ENCODE measurements around the gene DCHS2.

Gene DCHS2

DNA sequence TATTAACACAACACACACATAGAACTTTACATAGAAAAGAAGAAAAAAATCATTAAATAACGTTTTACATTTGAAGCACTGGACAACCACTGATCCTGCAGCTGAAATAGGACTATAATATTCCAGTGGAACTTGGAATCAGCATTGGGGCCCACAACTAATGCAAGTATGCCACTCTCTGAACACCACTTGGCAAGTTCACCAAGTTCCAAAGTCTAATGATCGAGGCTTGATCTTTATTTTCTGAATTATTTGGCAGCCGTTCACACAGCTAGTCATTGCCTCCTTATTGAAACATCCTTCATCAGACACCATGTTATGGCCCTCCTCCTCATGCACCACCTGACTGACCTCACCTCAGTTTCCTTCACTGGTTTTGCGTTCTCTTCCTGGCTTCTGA lies 107.6 kb downstream of the DCHS2 start:
- DNase-seq (ENCODE audit: low read depth in 2 of 2) = no peak

DNA sequence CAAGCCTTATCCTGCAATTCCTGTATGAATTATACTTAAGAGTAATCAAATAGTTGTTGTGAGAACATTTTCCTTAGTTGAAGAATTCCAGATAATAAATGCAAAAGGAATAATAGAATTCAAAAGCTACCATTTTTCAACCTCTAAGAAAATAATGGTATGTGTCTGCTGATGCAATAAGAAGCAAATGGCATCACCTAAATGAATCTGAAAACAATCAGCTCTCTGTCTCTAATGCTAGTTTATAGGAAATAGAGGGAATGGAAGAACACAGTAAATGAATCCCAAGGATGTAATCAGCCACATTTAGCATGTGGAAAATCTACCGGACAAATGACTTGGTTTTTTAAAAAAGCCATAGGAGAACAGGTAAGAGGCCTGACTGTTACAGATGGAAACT lies 115.1 kb downstream of the DCHS2 start:
- no peak for DNase-seq (ENCODE audit: low read depth in 2 of 2)

DNA sequence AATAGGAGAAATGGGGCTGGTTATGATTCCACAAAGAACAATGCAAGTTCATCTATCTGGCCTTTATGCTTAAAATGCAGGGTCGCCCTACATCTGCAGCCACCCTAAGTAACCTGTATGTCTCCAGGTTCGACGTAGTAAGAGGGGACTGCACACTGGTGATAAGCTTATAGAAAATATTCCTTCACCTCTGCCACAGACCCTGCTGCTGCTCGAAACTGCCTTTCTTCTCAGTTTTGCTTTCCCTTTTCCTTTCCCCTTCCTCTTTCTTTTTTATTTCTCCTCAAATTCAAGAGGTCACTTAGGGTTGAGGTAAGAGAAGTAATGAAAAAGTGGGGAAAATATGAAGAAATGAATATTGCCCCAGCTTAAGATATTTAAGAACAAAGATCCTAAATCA lies 123.5 kb downstream of the DCHS2 start:
- no peak for DNase-seq (ENCODE audit: low read depth in 2 of 2)

DNA sequence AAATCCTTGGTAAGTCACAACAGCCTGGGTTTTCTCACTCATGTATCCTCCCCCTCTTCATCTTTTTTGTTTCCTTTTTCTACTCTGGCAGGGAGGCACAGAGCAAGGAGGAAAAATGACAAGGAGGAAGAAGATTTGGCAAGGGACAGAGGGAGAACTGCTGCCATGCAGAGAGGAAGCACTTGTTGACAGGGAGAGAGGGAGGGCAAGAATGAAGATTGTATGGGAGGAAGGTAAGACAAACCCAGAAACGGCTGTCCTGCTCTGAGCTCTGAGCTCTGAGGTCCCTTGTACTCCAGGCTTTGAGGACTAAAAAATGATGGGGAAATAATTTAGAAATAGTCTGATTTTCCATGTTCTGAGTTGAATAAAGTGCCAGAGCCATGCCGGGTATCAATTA lies 123.9 kb downstream of the DCHS2 start:
- no peak for DNase-seq (ENCODE audit: low read depth in 2 of 2)

DNA sequence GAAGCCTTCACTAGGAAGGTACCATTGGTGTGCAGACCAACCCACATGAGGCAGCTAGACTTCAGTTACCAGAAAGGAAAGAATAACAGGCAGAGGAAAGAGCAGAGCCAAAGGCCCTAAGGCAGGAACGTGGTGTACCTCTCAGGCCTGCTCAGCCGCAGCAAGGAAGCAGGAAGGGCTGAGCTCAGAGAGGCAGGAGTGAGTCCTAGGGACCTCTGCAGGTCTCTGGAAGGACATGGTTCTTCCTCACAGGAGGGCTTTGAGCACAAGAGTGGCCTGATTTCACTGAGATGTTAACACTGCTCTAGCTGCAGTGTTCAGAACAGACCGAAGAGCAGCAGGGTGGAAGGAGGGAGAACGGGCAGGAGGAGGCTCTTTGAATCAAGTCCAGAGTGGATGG lies 124.6 kb downstream of the DCHS2 start:
- no peak for DNase-seq (ENCODE audit: low read depth in 2 of 2)

DNA sequence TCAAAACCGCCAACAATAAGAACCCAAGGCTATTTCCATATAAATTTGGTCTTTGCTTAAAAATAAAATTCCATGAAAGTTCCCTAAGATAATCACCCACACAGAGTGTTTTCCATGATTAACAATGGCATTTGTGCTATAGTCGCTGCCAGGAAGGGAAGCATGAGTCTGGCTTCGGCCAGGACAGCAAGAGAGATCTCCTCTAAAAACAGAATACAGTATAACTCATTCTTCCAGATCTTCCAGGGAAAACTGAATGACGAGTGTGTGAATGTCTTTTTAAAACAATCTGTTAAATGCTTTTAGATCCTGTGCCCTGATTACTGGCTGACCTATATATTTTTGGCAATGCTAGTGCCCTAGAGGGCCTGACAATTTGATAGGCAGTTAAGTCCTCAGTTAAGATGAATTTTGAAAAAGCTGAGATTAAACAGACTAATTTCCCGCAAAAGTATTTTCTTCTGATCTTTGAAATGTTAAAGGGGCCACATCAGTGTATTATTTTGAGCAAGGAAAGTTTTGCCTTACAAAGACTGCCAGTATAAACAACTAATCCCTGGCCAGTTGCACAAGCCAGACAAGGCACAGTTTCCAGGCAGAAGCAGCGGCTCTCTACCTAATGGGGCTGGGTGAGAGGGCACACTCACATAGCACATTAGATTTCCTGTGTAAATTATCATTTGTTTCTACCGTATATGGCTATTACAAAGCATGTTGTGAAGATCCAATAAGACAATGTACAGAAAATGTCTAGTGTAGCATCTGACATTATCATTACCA lies 127.3 kb downstream of the DCHS2 start:
- DNase-seq (ENCODE audit: low read depth in 2 of 2) = no peak

DNA sequence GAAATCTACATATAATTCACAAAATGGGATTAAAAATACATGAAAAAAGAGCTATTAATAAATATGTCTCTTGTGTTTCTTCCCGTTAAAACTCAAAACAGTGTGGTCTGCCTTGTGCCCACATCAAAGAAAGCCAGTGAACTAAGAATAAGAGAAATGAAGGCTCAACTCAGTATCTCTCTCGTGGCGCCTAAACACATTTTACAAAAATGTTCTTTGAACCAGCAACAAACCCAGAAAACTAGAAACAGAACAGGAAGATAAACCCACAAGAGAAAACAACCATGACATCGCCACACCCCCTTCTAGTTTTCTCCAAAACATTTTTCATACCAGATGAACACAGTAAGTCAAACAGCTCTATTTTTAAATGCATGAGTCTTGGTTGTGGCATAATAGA lies 130.1 kb downstream of the DCHS2 start:
- no peak for DNase-seq (ENCODE audit: low read depth in 2 of 2)

DNA sequence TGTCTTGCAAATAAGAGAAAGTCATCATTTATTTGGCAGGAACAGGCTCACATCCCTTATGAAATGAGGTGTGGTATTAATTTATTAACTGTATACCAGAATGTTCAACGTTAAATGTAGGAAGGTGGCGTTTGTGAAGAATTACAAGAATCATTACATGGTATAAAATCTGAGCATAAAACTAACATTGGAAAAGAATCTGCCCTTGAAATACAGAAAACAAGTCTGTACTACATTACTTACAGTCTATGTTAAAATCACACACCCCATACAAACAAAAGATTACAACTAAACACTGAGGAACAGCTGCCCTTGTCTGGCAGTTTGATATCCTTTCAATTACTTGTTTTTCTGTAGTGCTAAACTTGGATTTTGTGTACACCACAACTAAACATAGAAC lies 131.1 kb downstream of the DCHS2 start:
- DNase-seq (ENCODE audit: low read depth in 2 of 2) = no peak

DNA sequence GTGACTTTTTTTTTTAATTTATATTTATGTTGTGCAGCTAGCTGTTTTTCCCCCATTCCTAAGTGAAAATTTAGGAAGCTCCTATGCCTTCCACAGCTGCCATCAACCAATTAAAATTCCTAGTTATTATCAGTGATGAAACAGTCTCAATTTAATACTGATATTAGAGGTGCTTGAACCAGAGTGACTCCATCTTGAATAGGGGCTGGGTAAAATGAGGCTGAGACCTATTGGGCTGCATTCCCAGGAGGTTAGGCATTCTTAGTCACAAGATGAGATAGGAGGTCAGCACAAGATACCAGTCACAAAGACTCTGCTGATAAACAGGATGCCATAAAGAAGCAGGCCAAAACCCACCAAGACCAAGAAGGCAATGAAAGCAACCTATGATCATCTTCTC lies 136.7 kb downstream of the DCHS2 start:
- no peak for DNase-seq (ENCODE audit: low read depth in 2 of 2)

DNA sequence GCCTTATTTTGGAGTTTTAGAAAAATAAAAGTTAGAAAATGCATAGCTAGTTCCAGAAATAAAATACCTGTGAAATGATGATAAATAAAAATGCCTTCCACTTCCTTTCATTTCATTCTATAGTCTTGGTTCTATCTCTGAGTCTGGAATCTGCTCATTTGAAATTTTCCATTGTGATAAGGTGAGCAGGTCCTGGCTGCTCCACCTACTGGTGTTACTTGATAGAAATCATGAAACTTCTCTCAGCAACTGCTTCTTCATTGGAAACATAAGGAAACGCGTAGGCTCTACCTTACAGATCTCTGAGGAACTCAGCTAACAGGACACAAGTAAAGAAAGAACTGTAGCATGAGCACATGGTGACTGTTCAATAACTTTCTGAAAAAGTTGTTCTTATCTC lies 141.8 kb downstream of the DCHS2 start:
- no peak for DNase-seq (ENCODE audit: low read depth in 2 of 2)

DNA sequence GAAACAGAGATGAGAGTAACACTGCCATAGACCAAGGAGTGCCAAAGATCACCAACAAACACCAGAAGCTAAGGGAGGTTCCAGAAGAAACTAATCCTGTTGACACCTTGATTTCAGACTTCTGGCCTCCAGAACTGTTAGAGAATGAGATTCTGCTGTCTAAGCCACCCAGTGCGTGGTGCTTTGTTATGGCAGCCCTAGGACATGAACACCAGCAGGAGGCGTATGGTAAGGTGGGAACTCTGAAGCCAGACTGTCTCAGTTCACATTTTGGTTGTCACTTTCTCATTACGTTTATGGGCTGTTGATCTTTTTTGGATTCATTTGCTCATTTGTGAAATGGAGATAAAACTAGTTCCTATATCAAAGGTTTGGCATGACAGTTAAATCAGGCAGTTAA lies 142.9 kb downstream of the DCHS2 start:
- DNase-seq (ENCODE audit: low read depth in 2 of 2) = no peak

DNA sequence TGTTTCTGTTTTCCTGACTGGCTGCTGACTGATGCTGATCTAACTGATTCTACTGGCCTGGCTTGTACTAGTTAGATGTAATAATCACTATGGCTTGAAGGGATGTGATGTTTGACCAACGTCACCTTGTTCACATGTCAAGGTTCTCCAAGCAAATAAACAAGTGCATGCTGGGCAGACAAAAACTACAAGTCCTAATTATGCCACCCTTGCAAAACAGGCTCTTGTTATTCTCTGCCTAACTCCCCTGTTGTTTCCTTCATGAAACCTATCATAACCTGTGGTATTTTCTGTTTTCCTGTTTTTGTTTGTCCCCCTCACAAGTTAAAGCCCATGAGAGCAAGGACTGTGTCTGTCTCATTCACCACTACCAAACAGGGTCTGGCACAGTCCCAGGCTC lies 146.2 kb downstream of the DCHS2 start:
- no peak for DNase-seq (ENCODE audit: low read depth in 2 of 2)

DNA sequence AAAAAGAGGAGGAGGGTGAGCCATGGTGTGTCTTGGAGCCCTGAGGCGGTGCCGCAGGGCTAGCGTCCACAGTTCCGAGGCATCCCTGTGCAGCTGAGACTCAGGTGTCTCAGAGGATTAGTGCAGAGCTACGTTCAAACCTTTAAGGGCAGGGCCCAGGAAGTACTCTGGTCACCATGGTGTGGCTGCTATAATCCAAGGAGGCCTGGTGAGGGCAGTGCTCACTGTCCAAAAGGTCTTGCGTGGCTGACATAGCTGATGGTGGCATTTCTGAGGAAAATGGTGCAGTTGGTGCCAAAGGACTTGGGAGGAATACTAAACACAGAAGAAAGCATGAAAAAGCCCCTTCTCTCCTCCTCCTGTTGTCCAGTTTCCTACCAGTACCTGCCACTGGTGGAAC lies 146.9 kb downstream of the DCHS2 start:
- DNase-seq (ENCODE audit: low read depth in 2 of 2) = no peak

DNA sequence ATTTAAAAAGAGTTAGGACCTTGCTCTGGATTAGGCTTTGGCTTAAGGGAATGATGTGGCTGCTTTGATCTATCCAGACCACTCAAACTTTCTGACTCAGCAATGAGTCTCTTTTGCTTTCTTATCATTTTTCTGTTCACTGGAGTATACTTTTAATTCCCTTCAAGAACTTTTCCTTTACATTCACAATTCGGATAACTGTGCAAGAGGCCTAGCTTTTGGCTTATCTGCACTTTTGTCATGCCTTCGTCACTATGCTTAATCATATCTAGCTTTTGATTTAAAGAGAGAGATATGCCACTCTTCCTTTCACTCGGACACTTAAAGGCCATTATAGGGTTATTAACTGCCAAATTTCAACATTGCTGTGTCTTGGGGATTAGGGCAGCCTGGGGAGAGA lies 147.9 kb downstream of the DCHS2 start:
- no peak for DNase-seq (ENCODE audit: low read depth in 2 of 2)

DNA sequence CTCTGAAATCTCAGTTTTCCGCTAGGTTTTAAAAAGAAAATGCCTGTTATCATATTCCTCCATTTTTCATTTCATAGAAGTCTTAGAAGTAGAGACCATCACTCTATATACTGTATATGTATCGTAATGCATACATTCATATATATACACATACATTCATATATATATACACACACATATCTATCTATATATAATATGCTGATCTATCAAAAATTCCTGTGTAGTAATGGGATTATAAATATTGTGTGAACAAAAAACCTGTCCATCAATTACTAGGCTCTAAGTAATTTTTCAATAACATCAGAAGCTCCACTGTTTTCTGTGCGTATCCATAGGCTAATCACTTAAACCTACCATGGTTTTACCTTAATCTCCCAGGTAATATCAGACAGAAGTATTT lies 150.2 kb downstream of the DCHS2 start:
- no peak for DNase-seq (ENCODE audit: low read depth in 2 of 2)

DNA sequence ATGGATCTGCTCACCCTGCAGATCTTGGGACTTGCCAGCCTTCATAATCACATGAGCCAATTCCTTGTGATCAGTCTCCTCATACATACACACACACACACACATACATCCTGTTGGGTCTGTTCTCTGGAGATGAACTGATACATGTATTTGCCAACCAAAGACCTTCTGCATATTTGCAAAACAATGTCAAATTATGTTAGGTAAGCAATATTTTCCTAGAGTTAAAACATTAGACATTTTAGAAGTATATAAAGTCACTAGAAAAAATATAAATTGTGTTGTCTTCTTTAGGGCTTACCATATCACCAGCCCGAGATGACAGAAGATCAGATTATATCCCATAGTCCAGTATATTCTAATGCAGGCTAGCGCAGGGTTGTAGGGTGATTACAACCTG lies 156.0 kb downstream of the DCHS2 start:
- DNase-seq (ENCODE audit: low read depth in 2 of 2) = no peak

DNA sequence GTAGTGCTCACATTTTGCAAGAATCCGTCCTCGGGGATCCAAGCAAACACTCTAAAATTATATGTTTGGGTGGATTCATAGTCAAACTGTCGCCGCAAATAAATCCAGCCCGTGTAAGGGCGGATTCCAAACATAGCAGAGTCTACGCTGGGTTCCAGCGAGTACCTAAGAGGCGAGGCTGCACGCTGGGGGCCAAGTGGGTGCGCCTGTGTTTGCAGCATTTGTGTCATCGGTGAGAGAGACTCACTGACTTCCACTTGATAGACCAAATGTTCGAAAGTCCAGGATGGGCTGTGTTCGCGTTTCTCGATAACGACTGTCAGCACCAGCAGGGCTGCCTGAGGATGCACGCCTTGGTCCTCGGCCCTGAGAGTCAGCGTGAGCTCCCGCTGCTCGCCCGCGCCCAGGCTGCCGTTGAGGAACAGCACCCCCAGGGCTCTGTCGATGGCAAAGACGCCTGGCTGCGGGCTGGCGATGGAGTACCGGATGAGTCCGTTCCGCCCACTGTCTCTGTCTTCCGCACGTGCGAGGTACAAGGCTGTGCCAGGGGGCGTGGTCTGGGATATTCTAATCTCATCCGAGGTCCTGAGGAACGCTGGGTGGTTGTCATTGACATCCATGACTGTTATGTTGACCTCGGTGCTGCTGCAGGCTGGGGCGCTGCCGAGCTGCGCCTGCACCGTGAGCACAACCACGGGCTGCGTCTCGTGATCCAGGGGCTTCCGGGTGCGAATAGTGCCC lies 158.7 kb downstream of the DCHS2 start:
- no peak for DNase-seq (ENCODE audit: low read depth in 2 of 2)

DNA sequence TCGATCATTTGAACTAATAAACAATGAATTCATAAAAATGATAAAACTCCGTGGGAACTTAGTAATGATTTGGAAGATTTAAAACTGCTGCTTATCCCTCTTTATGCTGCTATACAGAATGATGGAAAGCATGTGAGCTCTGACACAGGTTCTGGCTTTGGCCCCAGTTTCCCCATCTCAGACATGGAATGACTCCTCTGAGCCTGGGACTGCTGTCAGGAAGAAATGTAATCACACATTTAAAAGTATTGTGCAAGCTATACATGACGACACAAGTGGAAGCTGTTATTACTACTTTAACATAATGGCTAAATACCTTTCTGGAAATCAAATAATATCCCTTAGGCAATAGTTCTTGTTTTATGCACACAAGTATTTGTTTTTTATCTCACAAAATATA lies 161.7 kb downstream of the DCHS2 start:
- DNase-seq (ENCODE audit: low read depth in 2 of 2) = no peak

DNA sequence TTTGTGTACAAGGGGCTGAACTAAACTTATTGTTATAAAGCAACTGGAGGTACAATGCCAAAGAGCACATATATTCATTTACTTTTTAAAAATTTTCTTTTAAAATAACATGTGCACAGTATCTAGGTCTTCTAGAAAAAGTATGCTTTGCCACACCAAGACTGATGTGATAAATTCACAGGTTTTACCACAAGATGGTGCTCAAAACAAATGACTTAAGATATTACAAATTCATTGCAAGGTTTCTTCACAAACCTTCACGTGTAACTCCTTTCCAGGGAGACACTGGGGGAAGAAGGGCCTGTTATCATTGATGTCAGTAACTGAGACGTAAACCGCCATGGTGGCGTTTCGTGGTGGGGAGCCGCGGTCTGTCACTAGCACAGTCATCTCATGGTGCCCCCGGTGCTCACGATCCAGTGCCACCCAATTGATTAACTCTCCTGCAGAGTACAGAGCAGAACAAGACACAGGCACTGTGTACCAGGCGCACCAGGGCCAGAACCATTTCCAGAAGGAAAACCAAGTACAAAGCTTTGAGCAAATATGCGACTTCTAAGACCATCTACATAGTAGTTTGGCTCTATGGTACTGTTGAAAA lies 162.2 kb downstream of the DCHS2 start:
- no peak for DNase-seq (ENCODE audit: low read depth in 2 of 2)

DNA sequence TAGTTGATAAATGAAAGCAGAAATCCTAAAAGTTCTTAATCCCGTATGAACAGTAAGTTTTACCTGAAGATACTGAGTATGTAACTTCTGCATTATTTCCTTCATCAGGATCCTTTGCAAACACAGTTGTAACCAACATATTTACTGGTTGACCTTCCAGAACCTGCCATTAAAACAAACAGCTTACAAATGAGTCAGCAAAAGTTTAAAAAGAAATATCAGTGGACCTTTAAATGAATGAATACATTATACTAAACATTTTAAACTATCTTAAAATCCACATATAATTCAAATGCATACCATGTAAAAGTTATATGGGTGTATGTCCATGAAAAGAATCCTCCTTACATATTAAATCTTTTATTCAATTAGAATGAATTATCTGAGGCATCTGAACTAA lies 163.6 kb downstream of the DCHS2 start:
- DNase-seq (ENCODE audit: low read depth in 2 of 2) = no peak

DNA sequence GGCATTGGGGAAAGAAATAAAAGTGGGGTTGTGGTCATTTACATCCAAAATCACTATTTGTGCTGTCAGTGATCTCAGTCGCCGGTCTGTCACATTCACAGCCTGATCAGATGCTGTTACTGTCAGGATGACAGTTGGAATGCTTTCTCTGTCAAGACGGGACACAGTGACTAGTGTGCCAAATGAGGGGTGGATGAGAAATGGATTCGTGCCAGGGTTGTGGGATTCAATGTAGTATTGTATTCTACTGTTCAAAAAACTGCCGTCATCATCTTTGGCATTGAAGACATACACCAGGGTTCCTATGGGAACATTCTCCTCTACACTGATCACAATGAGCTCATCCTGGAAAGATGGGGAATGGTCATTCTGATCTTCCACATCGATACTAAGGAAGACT lies 171.1 kb downstream of the DCHS2 start:
- DNase-seq (ENCODE audit: low read depth in 2 of 2) = no peak

DNA sequence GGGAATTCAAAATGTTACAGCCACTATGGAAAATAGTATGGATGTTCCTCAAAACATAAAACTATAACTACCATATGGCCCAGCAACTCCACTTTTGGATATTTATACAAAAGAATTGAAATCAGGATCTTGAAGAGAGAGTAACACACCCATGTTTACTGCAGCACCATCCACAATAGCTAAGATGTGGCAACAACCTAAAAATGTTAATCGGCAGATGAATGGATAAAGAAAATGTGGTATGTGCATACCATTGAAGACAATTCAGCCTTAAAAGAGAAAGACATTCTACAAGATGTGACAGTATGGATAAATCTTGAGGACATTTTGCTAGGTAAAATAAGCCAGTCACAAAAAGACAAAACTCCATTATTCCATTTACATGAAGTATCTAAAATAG lies 171.9 kb downstream of the DCHS2 start:
- DNase-seq (ENCODE audit: low read depth in 2 of 2) = no peak

Measured in activated CD8-positive, alpha-beta memory T cell treated with anti-CD3 and anti-CD28 coated beads for 4 hours (primary cell).